ENCODE data around the gene PPFIBP2. TPM values are rescaled to one million over a fixed set of nuclear protein-coding genes. Genes with fewer than 3 reads are reported as not detected.

The PPFIBP2 gene
- total and polyA plus RNA-seq, 12 donors = 11.4 to 36.5 (median 21.1) TPM

GRCh38 chr11:7563281-7563680, 49.5 kb downstream of the PPFIBP2 start:
- intact Hi-C loops (cut with DNase I) = no loop called here
- Histone ChIP-seq H3K27ac (no peak overlapping the region), H3K27me3 (no peaks in the 10 kb centered on the region), H3K9me3 (replicated peaks in 1 of 3) (no peaks in the 10 kb centered on the region), H3K36me3 (replicated peaks in 1 of 2) (no peaks in the 10 kb centered on the region), H3K4me3 (no peak overlapping the region), H3K4me1 (replicated peaks in 1 of 2) (no peaks in the 10 kb centered on the region)
- 81 to 91% (median 88%) methylated on average over 2 of the region's 2 CpGs for WGBS, 4 donors
- TF ChIP-seq POLR2A (IDR thresholded peaks at IDR 0.05) (no peak), CTCF (IDR thresholded peaks at IDR 0.05) (no peak)
- DNase-seq = no peak

- H3K27ac ChIP-seq = no peak overlapping the region
- DNase-seq = no peak
- no peaks in the 10 kb centered on the region for H3K9me3 ChIP-seq (replicated peaks in 1 of 3)
- H3K4me1 ChIP-seq (replicated peaks in 1 of 2) = no peaks in the 10 kb centered on the region
- 53 to 56% (median 55%) methylated on average over 2 of the region's 2 CpGs for WGBS, 4 donors
- H3K27me3 ChIP-seq = no peaks in the 10 kb centered on the region
- intact Hi-C loops (cut with DNase I) = no loop called here
- H3K4me3 ChIP-seq = no peak overlapping the region
- TF ChIP-seq POLR2A (IDR thresholded peaks at IDR 0.05) (no peak), CTCF (IDR thresholded peaks at IDR 0.05) (no peak)
- H3K36me3 ChIP-seq (replicated peaks in 1 of 2) = no peaks in the 10 kb centered on the region
Observed at GRCh38 chr11:7564803-7565202, 51.0 kb downstream of the PPFIBP2 start.

DNA sequence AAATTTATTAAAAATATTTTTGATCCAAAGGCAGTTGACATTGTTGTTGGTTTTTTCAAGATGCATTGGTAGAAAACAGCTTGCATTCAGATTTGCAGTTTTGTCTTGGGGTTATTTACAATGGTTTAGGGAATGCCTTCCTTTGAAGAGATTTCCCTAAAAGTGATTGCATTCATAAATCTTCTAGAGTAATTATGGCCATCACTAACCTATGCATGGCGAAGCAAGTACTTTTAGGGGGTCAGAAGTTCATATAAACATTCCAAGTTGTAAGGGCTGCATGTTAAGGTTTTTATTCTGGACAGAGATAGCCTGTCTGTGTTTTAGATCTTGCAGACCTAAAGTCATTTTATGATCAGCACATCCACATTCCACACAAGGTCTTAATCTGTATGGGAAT, 53.5 kb downstream of the PPFIBP2 start:
- H3K27ac ChIP-seq = no peak overlapping the region
- no peak overlapping the region for H3K4me3 ChIP-seq
- 83 to 93% (median 90%) methylated on average over 1 of the region's 1 CpG for WGBS, 4 donors
- TF ChIP-seq CTCF (IDR thresholded peaks at IDR 0.05) (no peak), POLR2A (IDR thresholded peaks at IDR 0.05) (no peak)
- H3K4me1 ChIP-seq (replicated peaks in 1 of 2) = peaks cover 0 to 9% of the 10 kb centered on the region in 2 donors
- DNase-seq = no peak
- no peaks in the 10 kb centered on the region for H3K27me3 ChIP-seq
- intact Hi-C loops (cut with DNase I) = no loop called here
- no peaks in the 10 kb centered on the region for H3K9me3 ChIP-seq (replicated peaks in 1 of 3)
- no peaks in the 10 kb centered on the region for H3K36me3 ChIP-seq (replicated peaks in 1 of 2)

DNA sequence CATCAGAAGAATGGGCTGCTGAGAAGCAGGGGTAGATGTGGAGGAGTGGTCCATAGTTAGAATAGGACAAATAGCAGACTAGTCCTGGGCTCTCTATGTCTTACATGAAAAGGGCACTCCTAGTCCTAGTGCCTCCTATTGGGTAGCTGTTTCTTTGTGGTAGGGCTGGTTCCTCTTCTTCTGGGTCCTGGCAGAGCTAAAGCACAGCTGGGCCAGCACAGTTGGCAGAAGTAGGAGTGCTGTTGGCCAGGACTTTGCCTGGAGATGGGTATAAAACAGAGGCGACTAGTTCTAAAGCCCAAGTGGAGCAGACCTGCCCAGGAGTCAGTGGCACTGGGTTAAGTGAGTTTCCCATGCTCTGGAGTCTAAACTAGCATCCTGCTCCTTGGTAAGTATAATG, 55.2 kb downstream of the PPFIBP2 start:
- Histone ChIP-seq H3K27me3 (no peaks in the 10 kb centered on the region), H3K9me3 (replicated peaks in 1 of 3) (no peaks in the 10 kb centered on the region), H3K4me3 (no peak overlapping the region), H3K36me3 (replicated peaks in 1 of 2) (no peaks in the 10 kb centered on the region), H3K27ac (no peak overlapping the region), H3K4me1 (replicated peaks in 1 of 2) (peaks cover 0 to 22% of the 10 kb centered on the region in 2 donors)
- TF ChIP-seq CTCF (IDR thresholded peaks at IDR 0.05) = no peak
- WGBS, 4 donors = 86 to 100% (median 88%) methylated on average over 1 of the region's 1 CpG
- DNase-seq = no peak
- intact Hi-C loops (cut with DNase I) = no loop called here

Data from adrenal gland (tissue), 12 donors.